GM12801 (cell line): ENCODE measurements around the gene DNMT3A.

ENCODE experiments used
- TF ChIP-seq, protein P1 (sequence below): IDR thresholded peaks from one replicate; pipeline ENCODE4 v1.5.1; 2011; ENCODE audit warnings: control low read depth; ENCODE audit not compliant: insufficient read length; ENCODE audit errors: extremely low read depth

DNMT3A gene

GRCh38 chr2:25330937-25331336 lies 10.8 kb downstream of the DNMT3A start:
- TF ChIP-seq, protein P1, sequence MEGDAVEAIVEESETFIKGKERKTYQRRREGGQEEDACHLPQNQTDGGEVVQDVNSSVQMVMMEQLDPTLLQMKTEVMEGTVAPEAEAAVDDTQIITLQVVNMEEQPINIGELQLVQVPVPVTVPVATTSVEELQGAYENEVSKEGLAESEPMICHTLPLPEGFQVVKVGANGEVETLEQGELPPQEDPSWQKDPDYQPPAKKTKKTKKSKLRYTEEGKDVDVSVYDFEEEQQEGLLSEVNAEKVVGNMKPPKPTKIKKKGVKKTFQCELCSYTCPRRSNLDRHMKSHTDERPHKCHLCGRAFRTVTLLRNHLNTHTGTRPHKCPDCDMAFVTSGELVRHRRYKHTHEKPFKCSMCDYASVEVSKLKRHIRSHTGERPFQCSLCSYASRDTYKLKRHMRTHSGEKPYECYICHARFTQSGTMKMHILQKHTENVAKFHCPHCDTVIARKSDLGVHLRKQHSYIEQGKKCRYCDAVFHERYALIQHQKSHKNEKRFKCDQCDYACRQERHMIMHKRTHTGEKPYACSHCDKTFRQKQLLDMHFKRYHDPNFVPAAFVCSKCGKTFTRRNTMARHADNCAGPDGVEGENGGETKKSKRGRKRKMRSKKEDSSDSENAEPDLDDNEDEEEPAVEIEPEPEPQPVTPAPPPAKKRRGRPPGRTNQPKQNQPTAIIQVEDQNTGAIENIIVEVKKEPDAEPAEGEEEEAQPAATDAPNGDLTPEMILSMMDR: no peak

DNA sequence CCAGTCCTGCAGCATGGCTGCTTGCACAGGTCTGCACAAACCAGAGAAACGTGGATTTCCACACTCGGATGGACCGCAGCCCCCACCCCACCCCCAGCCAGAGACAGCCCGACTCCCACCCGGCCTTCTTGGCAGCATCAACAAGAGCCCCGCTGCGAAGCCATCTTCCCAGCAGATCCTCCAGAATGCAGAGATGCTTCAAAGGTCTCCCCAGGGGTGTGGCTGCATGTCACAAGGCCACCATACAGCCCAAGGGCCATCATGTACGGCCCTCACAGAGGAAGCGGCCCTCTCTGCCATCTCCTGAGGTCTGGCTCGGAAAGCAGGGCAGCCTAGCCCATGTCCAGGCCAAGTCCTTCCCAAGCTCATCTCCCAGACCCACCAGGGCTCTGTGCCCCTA lies 11.5 kb downstream of the DNMT3A start:
- TF ChIP-seq, protein P1: no peak

DNA sequence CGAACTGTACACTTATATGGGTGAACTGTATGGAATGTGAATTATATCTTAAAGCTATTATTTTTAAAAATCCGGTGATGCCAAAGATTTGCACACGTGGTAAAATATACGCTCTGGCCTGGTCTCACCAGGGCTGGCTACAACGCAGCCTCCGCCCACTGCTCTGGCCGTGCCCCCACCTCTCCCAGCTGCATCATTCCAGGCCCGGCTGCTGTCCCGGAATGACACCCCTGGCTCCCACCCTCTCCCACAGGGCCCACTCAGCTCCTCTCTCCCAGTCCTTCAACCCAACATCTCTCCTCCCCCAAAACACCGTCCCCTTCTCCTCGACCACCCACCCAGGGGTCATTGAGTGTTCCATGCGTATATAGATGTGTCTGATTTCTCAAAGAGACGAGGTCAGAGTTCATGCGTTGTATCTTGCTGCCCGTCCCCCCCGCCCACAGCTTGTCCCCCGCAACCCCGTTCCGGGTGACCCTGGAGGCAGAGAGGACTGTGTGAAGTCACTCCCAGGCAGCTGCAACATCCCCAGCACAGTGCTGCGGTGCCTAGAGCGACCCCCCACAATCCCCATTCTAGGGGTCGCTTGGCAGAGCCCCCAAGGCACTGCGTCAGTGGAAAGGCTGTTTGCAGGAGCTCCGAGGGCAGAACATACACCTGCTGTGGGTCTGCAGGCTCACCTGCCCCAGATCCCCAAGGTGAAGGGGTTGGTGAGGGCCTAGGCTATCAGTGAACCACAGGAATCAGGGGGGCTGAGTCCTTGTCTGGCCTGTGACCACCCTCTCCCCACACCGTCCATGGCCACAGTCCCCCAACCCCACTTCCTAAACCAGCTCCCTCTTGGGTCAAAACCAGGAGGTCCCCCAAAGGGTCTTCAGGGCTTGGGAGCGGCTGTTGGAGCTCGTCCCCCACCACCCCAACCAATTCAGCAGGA lies 13.3 kb downstream of the DNMT3A start:
- TF ChIP-seq, protein P1: no peak

DNA sequence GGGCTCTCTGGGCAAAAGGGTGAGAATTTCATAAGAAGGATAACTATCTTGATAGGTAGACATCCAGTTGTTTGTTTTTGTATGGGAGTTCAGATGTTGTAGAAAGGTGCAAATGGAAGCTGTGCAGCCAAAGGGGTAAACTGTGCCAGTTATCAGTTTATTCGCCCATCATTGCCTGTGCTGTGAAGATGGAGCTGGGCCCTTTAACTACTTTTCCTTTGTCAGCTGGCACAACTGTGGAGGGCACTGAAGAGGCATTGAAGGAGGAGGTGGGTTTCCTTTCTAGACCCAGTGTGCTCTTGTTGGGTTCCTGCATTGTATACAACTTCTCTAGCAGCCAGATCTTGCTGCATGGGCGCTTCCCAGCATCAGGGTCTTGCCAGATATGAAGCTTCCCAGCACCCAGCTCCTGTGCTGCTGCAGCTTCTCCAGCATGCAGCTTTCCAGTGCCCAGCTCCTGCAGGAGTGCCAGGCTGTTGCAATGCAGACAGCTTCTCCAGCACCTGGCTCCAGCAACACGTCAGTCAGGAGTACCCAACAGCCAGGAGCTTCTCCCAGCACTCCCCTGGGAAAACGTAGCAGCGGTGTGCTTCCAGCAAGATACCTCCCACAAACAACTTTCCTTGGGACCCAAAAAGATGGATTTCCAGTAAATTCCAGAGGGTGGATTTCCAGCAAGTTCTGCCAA lies 15.3 kb downstream of the DNMT3A start:
- TF ChIP-seq, protein P1: no peak

DNA sequence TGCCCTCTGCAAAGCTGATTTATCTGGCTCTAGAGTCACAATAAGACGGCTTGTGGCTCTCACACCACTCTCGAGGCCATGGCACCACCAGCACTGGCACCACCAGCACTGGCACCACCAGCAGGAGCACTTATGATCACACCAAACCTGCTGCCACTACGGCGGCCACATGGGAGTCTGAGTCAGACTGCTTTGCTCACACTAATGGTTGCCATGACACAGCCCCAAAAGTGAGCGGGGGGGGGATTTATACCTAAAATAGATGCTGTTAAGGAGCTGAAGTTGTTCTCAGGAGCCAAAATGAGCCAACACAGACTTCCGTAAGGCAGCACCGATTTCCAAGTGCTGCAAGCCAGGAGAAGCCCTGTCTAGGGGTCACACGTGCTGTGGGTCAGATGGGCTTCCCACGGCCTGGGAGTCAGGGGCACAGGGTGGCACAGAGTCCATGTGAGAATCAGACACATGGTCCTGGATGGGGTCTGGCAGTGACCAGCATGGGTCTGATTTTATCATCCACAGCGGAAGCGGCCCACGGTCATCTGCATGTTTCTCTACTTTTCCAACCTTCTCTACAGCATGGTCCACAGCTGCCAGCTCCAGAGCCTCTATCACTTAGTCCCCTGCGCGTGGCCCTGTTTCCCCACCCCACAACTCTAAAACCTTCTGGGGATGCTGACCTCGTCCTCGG lies 16.7 kb downstream of the DNMT3A start:
- TF ChIP-seq, protein P1: no peak

DNA sequence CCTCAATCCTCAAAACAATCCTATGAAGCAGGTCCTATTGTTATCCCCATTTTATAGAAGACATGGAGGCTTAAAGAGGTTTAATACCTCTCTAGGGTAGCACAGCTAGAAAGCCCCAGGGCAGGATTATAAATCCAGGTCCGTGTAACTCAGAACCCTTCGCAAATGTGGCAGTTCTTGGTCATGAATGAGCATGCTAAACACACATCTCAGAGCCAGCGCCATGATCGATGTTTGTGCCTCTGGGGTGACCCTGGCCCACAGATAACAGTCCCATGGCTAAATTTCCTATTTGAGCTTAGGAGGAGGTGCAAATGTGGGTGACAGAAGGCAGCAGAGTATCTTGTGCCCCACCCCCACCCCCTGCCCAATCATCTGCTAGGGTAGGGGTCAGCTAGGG lies 17.5 kb downstream of the DNMT3A start:
- TF ChIP-seq, protein P1: no peak

DNA sequence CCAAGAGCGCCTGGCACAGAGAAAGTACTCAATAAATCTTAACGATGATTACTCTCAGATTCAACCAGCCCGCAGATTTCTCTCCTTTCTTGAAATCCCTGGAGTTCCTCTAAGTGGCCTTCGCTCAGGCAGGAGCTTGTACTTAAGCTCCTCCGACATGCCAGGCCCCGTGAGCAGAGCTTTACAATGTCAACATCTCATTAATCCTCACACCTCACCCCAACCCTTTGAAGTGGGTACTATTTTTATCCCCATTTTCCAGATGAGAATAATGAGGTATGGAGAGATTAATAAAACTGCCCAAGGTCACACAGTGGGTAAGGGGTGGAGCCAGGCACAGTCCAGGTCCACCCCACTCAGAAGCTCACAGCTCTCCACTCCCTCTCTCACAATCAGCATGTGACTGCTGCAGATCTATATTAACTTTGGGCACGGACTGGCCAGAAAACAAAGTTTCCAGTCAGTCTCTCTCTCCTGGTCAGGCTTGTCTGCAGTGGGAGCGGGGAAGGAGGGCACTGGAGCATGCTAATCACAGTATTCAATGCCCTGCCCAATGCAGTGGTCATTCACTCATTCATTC lies 18.0 kb downstream of the DNMT3A start:
- TF ChIP-seq, protein P1: no peak
